ENCODE measurements around the gene OR56B4. TPM values are rescaled to one million over a fixed set of nuclear protein-coding genes. Genes with fewer than 3 reads are reported as not detected.

Gene OR56B4
- polyA plus RNA-seq, 4 donors, result 0.31 TPM; not detected in 3

DNA sequence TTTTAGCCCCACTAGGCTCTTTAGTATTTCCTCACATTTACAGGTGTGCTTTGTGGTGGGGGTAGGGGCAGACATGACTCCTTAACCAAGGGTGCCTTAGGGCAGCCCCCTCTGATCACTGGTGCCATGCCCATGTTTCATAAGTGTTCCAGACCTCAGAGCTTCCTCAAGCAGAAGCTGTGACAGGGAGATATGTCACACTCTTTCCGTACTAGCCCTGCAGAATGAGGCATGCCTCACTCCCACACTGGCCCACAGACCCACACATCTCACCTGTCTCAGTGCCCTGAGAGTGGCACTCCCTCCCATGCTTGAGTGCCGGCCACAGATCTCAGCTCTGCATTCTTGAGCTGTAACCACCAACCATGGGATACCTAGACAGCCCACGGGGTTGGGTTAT, 22.9 kb upstream of the OR56B4 start:
- no peak overlapping the region for H3K4me3 ChIP-seq (ENCODE audit: low read depth in 1 of 3, low read length in 3 of 3)
- DNase-seq (no peak), FAIRE-seq (no peak)
- peaks cover 0 to 13% of the 10 kb centered on the region in 2 donors for H3K9me3 ChIP-seq (ENCODE audit: control insufficient read depth in 2 of 2, insufficient read depth in 1 of 2, low read depth in 1 of 2, low read length in 1 of 2)
- H3K27ac ChIP-seq (ENCODE audit: low read depth in 1 of 3, low read length in 2 of 3), result no peak overlapping the region
- H3K36me3 ChIP-seq (ENCODE audit: control insufficient read depth in 3 of 3, insufficient read depth in 2 of 3, low read depth in 1 of 3, low read length in 3 of 3), result no peaks in the 10 kb centered on the region
- 80 to 86% (median 81%) methylated on average over 3 of the region's 3 CpGs for WGBS, 3 donors
- H3K4me1 ChIP-seq (ENCODE audit: control insufficient read depth in 3 of 3, insufficient read depth in 2 of 3, low read depth in 1 of 3, low read length in 2 of 3), result no peaks in the 10 kb centered on the region
- H3K27me3 ChIP-seq (ENCODE audit: control insufficient read depth in 3 of 3, insufficient read depth in 3 of 3, low read length in 3 of 3), result no peaks in the 10 kb centered on the region

GRCh38 chr11:6094186-6094585, 13.3 kb upstream of the OR56B4 start:
- Histone ChIP-seq H3K4me1 (ENCODE audit: control insufficient read depth in 3 of 3, insufficient read depth in 2 of 3, low read depth in 1 of 3, low read length in 2 of 3) (no peaks in the 10 kb centered on the region), H3K4me3 (ENCODE audit: low read depth in 1 of 3, low read length in 3 of 3) (no peak overlapping the region), H3K9me3 (ENCODE audit: control insufficient read depth in 2 of 2, insufficient read depth in 1 of 2, low read depth in 1 of 2, low read length in 1 of 2) (no peaks in the 10 kb centered on the region), H3K27ac (ENCODE audit: low read depth in 1 of 3, low read length in 2 of 3) (no peak overlapping the region), H3K27me3 (ENCODE audit: control insufficient read depth in 3 of 3, insufficient read depth in 3 of 3, low read length in 3 of 3) (no peaks in the 10 kb centered on the region), H3K36me3 (ENCODE audit: control insufficient read depth in 3 of 3, insufficient read depth in 2 of 3, low read depth in 1 of 3, low read length in 3 of 3) (no peaks in the 10 kb centered on the region)
- no peak for FAIRE-seq
- 6 to 31% (median 8%) methylated on average over 1 of the region's 1 CpG for WGBS, 3 donors
- DNase-seq, result no peak

DNA sequence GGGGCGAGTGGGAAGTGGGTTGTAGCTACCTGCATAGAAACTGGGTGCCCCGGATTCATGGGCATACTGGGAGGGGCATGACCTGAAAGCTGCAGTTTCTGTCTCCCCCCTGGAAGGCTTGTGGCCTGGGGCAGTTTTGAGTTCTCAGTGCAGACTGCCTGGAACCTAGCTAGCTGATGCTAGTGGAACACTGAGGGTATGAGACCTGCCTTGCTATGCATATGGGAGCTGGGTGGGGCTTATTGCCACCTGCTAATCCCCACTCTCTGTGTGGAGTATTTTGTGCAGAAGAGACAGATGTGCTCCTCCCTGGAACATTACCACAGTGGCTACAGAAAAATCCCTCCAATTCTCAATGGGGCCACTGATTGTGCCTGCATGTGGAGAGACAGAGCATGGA, 11.7 kb upstream of the OR56B4 start:
- DNase-seq (no peak), FAIRE-seq (no peak)
- Histone ChIP-seq H3K36me3 (ENCODE audit: control insufficient read depth in 3 of 3, insufficient read depth in 2 of 3, low read depth in 1 of 3, low read length in 3 of 3) (no peaks in the 10 kb centered on the region), H3K27ac (ENCODE audit: low read depth in 1 of 3, low read length in 2 of 3) (no peak overlapping the region), H3K9me3 (ENCODE audit: control insufficient read depth in 2 of 2, insufficient read depth in 1 of 2, low read depth in 1 of 2, low read length in 1 of 2) (no peaks in the 10 kb centered on the region), H3K4me3 (ENCODE audit: low read depth in 1 of 3, low read length in 3 of 3) (no peak overlapping the region), H3K27me3 (ENCODE audit: control insufficient read depth in 3 of 3, insufficient read depth in 3 of 3, low read length in 3 of 3) (no peaks in the 10 kb centered on the region), H3K4me1 (ENCODE audit: control insufficient read depth in 3 of 3, insufficient read depth in 2 of 3, low read depth in 1 of 3, low read length in 2 of 3) (no peaks in the 10 kb centered on the region)
- 69 to 80% (median 72%) methylated on average over 2 of the region's 2 CpGs for WGBS, 3 donors

DNA sequence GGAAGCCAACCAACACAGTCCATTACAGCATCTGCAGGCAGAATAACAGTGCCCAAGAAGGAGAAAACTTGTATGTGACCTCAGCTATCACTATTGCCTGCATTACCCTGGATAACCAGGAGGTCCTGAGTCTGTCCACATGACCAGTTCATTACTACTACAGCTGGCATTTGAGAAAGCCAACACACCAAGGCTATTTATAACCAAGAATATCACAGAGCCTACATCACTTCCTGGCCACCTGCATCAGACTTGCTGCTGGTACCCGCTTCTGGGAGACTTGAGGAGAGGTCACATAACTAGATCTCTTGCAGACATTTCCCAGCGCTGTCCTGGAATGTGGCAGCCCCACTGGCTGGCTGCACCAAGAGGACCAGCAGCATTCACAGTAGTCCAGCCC, 11.1 kb upstream of the OR56B4 start:
- FAIRE-seq, result no peak
- 66 to 85% (median 81%) methylated on average over 2 of the region's 2 CpGs for WGBS, 3 donors
- Histone ChIP-seq H3K9me3 (ENCODE audit: control insufficient read depth in 2 of 2, insufficient read depth in 1 of 2, low read depth in 1 of 2, low read length in 1 of 2) (no peaks in the 10 kb centered on the region), H3K27ac (ENCODE audit: low read depth in 1 of 3, low read length in 2 of 3) (no peak overlapping the region), H3K27me3 (ENCODE audit: control insufficient read depth in 3 of 3, insufficient read depth in 3 of 3, low read length in 3 of 3) (no peaks in the 10 kb centered on the region), H3K4me3 (ENCODE audit: low read depth in 1 of 3, low read length in 3 of 3) (no peak overlapping the region), H3K36me3 (ENCODE audit: control insufficient read depth in 3 of 3, insufficient read depth in 2 of 3, low read depth in 1 of 3, low read length in 3 of 3) (no peaks in the 10 kb centered on the region), H3K4me1 (ENCODE audit: control insufficient read depth in 3 of 3, insufficient read depth in 2 of 3, low read depth in 1 of 3, low read length in 2 of 3) (no peaks in the 10 kb centered on the region)
- no peak for DNase-seq

DNA sequence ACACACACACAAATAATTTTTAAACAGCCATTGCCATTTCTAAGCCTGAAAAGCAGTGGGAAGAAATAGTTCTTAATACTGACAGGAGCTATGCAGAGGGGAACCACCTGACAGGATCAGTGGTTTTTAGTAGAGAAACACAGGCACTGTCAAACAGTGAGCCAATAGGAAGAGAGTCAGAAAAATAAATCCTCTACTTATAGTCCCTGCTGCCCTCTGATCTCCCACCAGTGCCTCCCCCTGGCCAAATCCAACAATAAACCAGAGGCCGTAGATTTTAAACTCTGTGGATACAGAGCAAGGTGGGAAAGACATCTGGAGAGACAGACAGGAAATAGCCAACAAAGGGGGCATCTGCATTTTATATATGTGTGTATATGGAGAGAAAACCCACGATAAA, 7.9 kb upstream of the OR56B4 start:
- DNase-seq, result no peak
- Histone ChIP-seq H3K4me1 (ENCODE audit: control insufficient read depth in 3 of 3, insufficient read depth in 2 of 3, low read depth in 1 of 3, low read length in 2 of 3) (no peaks in the 10 kb centered on the region), H3K27ac (ENCODE audit: low read depth in 1 of 3, low read length in 2 of 3) (no peak overlapping the region), H3K9me3 (ENCODE audit: control insufficient read depth in 2 of 2, insufficient read depth in 1 of 2, low read depth in 1 of 2, low read length in 1 of 2) (no peaks in the 10 kb centered on the region), H3K4me3 (ENCODE audit: low read depth in 1 of 3, low read length in 3 of 3) (no peak overlapping the region), H3K36me3 (ENCODE audit: control insufficient read depth in 3 of 3, insufficient read depth in 2 of 3, low read depth in 1 of 3, low read length in 3 of 3) (no peaks in the 10 kb centered on the region), H3K27me3 (ENCODE audit: control insufficient read depth in 3 of 3, insufficient read depth in 3 of 3, low read length in 3 of 3) (no peaks in the 10 kb centered on the region)
- FAIRE-seq, result no peak
- WGBS, 3 donors, result 41 to 59% (median 44%) methylated on average over 2 of the region's 2 CpGs

DNA sequence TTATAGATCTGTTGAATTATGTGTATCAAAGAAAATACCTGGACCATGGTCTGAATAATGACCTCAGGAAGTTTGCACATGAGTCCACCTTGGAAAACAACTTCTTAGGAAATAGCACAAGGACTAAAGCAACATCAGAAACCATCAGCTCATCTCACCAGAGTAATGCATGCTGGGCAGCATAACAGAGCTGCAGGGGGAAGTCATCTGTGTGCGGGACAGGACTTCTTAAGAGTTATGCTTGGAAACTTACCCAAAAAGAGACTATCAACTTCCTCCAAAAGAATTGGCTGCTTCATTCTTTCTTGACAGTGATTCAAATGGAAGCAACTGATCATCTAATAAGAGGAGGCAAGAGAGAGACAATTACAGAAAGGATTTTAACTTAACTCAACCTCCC, 2.5 kb downstream of the OR56B4 start:
- FAIRE-seq (no peak), DNase-seq (no peak)
- WGBS, 3 donors, result 34 to 58% (median 55%) methylated on average over 1 of the region's 1 CpG
- Histone ChIP-seq H3K4me3 (ENCODE audit: low read depth in 1 of 3, low read length in 3 of 3) (no peak overlapping the region), H3K27me3 (ENCODE audit: control insufficient read depth in 3 of 3, insufficient read depth in 3 of 3, low read length in 3 of 3) (no peaks in the 10 kb centered on the region), H3K4me1 (ENCODE audit: control insufficient read depth in 3 of 3, insufficient read depth in 2 of 3, low read depth in 1 of 3, low read length in 2 of 3) (no peaks in the 10 kb centered on the region), H3K36me3 (ENCODE audit: control insufficient read depth in 3 of 3, insufficient read depth in 2 of 3, low read depth in 1 of 3, low read length in 3 of 3) (no peaks in the 10 kb centered on the region), H3K27ac (ENCODE audit: low read depth in 1 of 3, low read length in 2 of 3) (no peak overlapping the region), H3K9me3 (ENCODE audit: control insufficient read depth in 2 of 2, insufficient read depth in 1 of 2, low read depth in 1 of 2, low read length in 1 of 2) (no peaks in the 10 kb centered on the region)

DNA sequence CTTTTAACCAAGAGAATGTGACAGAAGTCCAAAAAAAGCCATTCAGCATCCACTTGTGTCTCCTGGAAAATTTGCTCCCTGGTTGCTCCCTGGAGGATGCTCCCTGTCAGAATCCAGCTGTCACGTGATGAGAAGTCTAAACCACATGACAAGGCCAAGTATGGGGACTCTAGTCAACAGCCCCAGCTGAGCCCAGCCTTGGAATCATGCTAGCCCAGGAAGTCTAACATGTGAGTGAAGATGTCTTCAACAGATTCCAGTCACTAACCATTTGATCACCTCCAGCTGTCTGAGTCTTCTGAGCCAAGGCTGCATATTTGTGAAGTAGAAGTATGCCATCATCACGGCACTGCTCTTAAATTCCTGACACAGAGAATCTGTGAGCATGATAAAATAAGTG, 4.2 kb downstream of the OR56B4 start:
- Histone ChIP-seq H3K36me3 (ENCODE audit: control insufficient read depth in 3 of 3, insufficient read depth in 2 of 3, low read depth in 1 of 3, low read length in 3 of 3) (no peaks in the 10 kb centered on the region), H3K27me3 (ENCODE audit: control insufficient read depth in 3 of 3, insufficient read depth in 3 of 3, low read length in 3 of 3) (no peaks in the 10 kb centered on the region), H3K4me3 (ENCODE audit: low read depth in 1 of 3, low read length in 3 of 3) (no peak overlapping the region), H3K4me1 (ENCODE audit: control insufficient read depth in 3 of 3, insufficient read depth in 2 of 3, low read depth in 1 of 3, low read length in 2 of 3) (no peaks in the 10 kb centered on the region), H3K27ac (ENCODE audit: low read depth in 1 of 3, low read length in 2 of 3) (no peak overlapping the region), H3K9me3 (ENCODE audit: control insufficient read depth in 2 of 2, insufficient read depth in 1 of 2, low read depth in 1 of 2, low read length in 1 of 2) (peaks cover 0 to 2% of the 10 kb centered on the region in 2 donors)
- FAIRE-seq (no peak), DNase-seq (no peak)
- WGBS, 3 donors, result 57 to 68% (median 58%) methylated on average over 2 of the region's 2 CpGs

DNA sequence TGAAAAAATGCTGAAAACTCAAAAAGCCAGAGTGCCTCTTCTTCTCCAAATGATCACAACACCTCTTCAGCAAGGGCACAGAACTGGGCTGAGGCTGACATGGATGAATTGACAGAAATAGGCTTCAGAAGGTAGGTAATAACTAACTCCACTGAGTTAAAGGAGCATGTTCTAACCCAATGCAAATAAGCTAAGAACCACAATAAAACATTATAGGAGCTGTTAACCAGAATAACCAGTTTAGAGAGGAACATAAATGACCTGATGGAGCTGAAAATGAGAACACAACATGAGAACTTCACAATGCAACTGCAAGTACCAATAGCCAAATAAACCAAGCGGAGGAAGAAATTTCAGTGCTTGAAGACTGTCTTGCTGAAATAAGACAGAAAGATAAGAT, 9.2 kb downstream of the OR56B4 start:
- Histone ChIP-seq H3K4me1 (ENCODE audit: control insufficient read depth in 3 of 3, insufficient read depth in 2 of 3, low read depth in 1 of 3, low read length in 2 of 3) (no peaks in the 10 kb centered on the region), H3K4me3 (ENCODE audit: low read depth in 1 of 3, low read length in 3 of 3) (no peak overlapping the region), H3K36me3 (ENCODE audit: control insufficient read depth in 3 of 3, insufficient read depth in 2 of 3, low read depth in 1 of 3, low read length in 3 of 3) (no peaks in the 10 kb centered on the region), H3K27me3 (ENCODE audit: control insufficient read depth in 3 of 3, insufficient read depth in 3 of 3, low read length in 3 of 3) (no peaks in the 10 kb centered on the region), H3K27ac (ENCODE audit: low read depth in 1 of 3, low read length in 2 of 3) (no peak overlapping the region), H3K9me3 (ENCODE audit: control insufficient read depth in 2 of 2, insufficient read depth in 1 of 2, low read depth in 1 of 2, low read length in 1 of 2) (peaks cover 0 to 2% of the 10 kb centered on the region in 2 donors)
- 86 to 97% (median 93%) methylated on average over 1 of the region's 1 CpG for WGBS, 3 donors
- DNase-seq (no peak), FAIRE-seq (no peak)

DNA sequence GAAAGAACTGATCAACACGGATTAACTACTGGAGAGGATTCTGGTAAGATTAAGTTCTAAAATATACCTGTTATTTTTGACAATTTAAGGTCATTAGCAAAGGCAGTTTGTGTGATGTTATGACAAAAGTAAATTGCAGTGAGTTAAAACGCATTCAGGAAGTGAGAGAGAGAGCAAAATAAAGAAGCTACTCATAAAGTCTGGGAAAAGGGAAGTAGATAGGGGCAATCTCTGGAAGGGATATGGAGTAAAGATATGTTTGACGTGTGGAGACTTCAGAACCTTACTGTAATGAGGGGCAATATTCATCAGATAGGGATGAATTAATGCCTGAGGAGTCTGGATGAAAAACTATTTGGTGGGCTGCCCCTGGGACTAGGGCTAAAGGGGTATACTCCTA, 16.8 kb downstream of the OR56B4 start:
- no peaks in the 10 kb centered on the region for H3K4me1 ChIP-seq (ENCODE audit: control insufficient read depth in 3 of 3, insufficient read depth in 2 of 3, low read depth in 1 of 3, low read length in 2 of 3)
- FAIRE-seq, result no peak
- no peak for DNase-seq
- H3K4me3 ChIP-seq (ENCODE audit: low read depth in 1 of 3, low read length in 3 of 3), result no peak overlapping the region
- H3K36me3 ChIP-seq (ENCODE audit: control insufficient read depth in 3 of 3, insufficient read depth in 2 of 3, low read depth in 1 of 3, low read length in 3 of 3), result no peaks in the 10 kb centered on the region
- H3K27ac ChIP-seq (ENCODE audit: low read depth in 1 of 3, low read length in 2 of 3), result no peak overlapping the region
- WGBS, 3 donors, result 38 to 51% (median 45%) methylated on average over 3 of the region's 3 CpGs
- H3K27me3 ChIP-seq (ENCODE audit: control insufficient read depth in 3 of 3, insufficient read depth in 3 of 3, low read length in 3 of 3), result no peaks in the 10 kb centered on the region
- H3K9me3 ChIP-seq (ENCODE audit: control insufficient read depth in 2 of 2, insufficient read depth in 1 of 2, low read depth in 1 of 2, low read length in 1 of 2), result no peaks in the 10 kb centered on the region
